ENCODE data around the gene SLC7A4. TPM values are rescaled to one million over a fixed set of nuclear protein-coding genes. Genes with fewer than 3 reads are reported as not detected.

SLC7A4 gene
- polyA plus RNA-seq, 1 donor from 2014 or later = not detected

DNA sequence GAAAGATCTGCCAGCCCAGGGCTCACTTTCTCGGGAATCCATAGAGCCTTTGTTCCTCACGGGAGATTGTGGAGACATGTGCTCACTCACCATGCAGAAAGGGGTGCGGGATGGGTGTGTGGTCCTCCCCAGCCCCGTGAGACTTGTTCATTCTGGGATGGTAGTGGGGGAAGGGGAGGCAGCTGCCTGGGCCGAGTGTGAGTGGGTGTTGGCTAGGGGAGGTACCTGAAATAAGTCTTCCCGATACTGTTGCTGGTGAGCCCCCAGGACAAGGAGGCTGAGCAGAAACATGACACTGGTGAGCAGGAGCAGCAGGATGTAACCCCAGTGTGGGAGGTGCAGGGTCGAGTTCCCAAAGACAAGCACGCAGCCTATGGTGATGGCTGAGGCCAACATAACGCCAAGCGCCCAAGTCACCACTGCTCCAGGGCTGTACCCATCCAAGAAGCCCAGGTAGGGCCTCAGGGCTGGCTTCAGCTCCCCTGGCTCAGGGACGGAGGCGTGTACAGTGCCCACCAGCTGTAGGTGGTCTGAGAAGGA lies 2.8 kb downstream of the SLC7A4 start:
- H4K20me1 ChIP-seq (ENCODE audit: insufficient read depth) = no peaks in the 10 kb centered on the region
- H3K27ac ChIP-seq (ENCODE audit: low read length) = no peak overlapping the region
- no peaks in the 10 kb centered on the region for H3K9me3 ChIP-seq (ENCODE audit: low read length)
- no peak overlapping the region for H2AFZ ChIP-seq (ENCODE audit: low read depth, low read length)
- H3K9ac ChIP-seq (ENCODE audit: low read length) = no peak overlapping the region
- H3K79me2 ChIP-seq (replicated peaks; ENCODE audit: insufficient read depth, low read length) = no peaks in the 10 kb centered on the region
- no peak overlapping the region for H3K4me2 ChIP-seq (ENCODE audit: low read length)
- TF ChIP-seq EP300 (conservative IDR thresholded peaks at IDR 0.05; ENCODE audit: poor library complexity, severe bottlenecking) = no peak
- TF ChIP-seq, protein P1, sequence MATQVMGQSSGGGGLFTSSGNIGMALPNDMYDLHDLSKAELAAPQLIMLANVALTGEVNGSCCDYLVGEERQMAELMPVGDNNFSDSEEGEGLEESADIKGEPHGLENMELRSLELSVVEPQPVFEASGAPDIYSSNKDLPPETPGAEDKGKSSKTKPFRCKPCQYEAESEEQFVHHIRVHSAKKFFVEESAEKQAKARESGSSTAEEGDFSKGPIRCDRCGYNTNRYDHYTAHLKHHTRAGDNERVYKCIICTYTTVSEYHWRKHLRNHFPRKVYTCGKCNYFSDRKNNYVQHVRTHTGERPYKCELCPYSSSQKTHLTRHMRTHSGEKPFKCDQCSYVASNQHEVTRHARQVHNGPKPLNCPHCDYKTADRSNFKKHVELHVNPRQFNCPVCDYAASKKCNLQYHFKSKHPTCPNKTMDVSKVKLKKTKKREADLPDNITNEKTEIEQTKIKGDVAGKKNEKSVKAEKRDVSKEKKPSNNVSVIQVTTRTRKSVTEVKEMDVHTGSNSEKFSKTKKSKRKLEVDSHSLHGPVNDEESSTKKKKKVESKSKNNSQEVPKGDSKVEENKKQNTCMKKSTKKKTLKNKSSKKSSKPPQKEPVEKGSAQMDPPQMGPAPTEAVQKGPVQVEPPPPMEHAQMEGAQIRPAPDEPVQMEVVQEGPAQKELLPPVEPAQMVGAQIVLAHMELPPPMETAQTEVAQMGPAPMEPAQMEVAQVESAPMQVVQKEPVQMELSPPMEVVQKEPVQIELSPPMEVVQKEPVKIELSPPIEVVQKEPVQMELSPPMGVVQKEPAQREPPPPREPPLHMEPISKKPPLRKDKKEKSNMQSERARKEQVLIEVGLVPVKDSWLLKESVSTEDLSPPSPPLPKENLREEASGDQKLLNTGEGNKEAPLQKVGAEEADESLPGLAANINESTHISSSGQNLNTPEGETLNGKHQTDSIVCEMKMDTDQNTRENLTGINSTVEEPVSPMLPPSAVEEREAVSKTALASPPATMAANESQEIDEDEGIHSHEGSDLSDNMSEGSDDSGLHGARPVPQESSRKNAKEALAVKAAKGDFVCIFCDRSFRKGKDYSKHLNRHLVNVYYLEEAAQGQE (IDR thresholded peaks at IDR 0.05; ENCODE audit: borderline replicate concordance) = no peak
- TF ChIP-seq, protein P2, sequence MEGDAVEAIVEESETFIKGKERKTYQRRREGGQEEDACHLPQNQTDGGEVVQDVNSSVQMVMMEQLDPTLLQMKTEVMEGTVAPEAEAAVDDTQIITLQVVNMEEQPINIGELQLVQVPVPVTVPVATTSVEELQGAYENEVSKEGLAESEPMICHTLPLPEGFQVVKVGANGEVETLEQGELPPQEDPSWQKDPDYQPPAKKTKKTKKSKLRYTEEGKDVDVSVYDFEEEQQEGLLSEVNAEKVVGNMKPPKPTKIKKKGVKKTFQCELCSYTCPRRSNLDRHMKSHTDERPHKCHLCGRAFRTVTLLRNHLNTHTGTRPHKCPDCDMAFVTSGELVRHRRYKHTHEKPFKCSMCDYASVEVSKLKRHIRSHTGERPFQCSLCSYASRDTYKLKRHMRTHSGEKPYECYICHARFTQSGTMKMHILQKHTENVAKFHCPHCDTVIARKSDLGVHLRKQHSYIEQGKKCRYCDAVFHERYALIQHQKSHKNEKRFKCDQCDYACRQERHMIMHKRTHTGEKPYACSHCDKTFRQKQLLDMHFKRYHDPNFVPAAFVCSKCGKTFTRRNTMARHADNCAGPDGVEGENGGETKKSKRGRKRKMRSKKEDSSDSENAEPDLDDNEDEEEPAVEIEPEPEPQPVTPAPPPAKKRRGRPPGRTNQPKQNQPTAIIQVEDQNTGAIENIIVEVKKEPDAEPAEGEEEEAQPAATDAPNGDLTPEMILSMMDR (IDR thresholded peaks at IDR 0.05; ENCODE audit: poor library complexity, severe bottlenecking) = no peak
- TF ChIP-seq POLR2AphosphoS5 (IDR thresholded peaks at IDR 0.05) = no peak
- no peak for TF ChIP-seq EZH2 (IDR thresholded peaks at IDR 0.05; ENCODE audit: borderline replicate concordance, insufficient read depth, low read length, poor library complexity, severe bottlenecking)
- no peak for TF ChIP-seq MXI1 (conservative IDR thresholded peaks at IDR 0.05; ENCODE audit: poor library complexity, severe bottlenecking)
- TF ChIP-seq TAF1 (IDR thresholded peaks at IDR 0.05; ENCODE audit: low read depth) = no peak
- no peak for TF ChIP-seq RAD21 (conservative IDR thresholded peaks at IDR 0.05)
- no peak for TF ChIP-seq SMC3 (conservative IDR thresholded peaks at IDR 0.05; ENCODE audit: poor library complexity)
- H3K36me3 ChIP-seq (ENCODE audit: insufficient read depth, low read length) = no peaks in the 10 kb centered on the region
- no peaks in the 10 kb centered on the region for H3K9me2 ChIP-seq (ENCODE audit: insufficient read depth, low read length)
- no peak overlapping the region for H3K4me3 ChIP-seq (ENCODE audit: low read length)
- no peaks in the 10 kb centered on the region for H3F3A ChIP-seq (ENCODE audit: insufficient read depth, low read length, poor library complexity, severe bottlenecking)
- H3K27me3 ChIP-seq (ENCODE audit: insufficient read depth, low read depth, low read length) = peaks cover 4% of the 10 kb centered on the region

DNA sequence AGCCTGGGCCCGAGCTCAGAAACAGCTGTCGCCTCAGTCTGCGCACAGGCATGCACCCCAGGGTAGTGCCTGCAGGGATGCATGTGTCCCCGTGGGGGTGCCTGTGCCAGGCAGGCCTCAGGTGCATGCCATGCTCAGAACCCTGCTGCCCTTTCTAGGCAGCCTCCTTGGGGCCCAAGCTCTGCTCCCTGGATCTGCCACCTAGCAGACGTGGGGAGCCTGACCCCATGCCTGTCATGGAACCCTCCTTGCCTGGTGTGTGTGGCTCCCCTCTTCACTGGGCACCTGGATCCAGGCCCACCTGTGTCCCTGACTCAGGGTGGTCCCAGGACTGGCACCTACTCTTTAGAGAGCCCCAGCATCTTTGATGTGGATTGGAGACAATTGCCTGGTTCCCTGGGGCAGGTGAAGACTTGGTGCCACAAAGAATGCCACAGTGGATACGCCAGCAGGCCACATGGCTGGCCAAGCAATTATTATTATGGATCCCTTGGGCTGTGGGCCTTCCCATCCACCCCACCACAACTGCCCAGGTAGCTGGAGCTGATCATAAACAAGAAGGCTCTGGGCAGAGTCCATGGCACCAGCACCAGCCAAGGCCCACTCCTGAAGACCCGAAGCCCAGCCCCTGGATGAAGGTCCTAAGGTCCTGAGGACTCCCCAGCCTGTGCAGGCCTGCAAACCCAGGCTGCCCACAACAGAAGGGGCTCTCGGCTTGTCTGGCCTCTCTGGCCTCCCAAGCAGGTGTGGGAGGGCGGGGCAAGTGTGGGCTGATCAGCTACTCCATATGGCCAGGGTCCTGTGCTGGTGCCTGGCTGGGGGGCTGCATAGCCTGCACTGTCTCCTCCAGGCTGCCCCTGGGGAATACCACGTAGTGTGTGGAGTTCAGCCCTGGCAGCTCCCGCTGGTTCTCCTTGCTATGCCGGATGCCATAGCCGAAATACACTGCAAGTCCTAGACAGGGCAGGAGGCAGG lies 3.8 kb downstream of the SLC7A4 start:
- no peak overlapping the region for H3K4me2 ChIP-seq (ENCODE audit: low read length)
- peaks cover 4% of the 10 kb centered on the region for H3K27me3 ChIP-seq (ENCODE audit: insufficient read depth, low read depth, low read length)
- H3K27ac ChIP-seq (ENCODE audit: low read length) = no peak overlapping the region
- no peaks in the 10 kb centered on the region for H3K9me2 ChIP-seq (ENCODE audit: insufficient read depth, low read length)
- H3K9ac ChIP-seq (ENCODE audit: low read length) = no peak overlapping the region
- no peak overlapping the region for H2AFZ ChIP-seq (ENCODE audit: low read depth, low read length)
- TF ChIP-seq RAD21 (conservative IDR thresholded peaks at IDR 0.05) (no peak), MXI1 (conservative IDR thresholded peaks at IDR 0.05; ENCODE audit: poor library complexity, severe bottlenecking) (no peak), EZH2 (IDR thresholded peaks at IDR 0.05; ENCODE audit: borderline replicate concordance, insufficient read depth, low read length, poor library complexity, severe bottlenecking) (no peak), TAF1 (IDR thresholded peaks at IDR 0.05; ENCODE audit: low read depth) (no peak), SMC3 (conservative IDR thresholded peaks at IDR 0.05; ENCODE audit: poor library complexity) (no peak)
- TF ChIP-seq, protein P2 (IDR thresholded peaks at IDR 0.05; ENCODE audit: poor library complexity, severe bottlenecking) = no peak
- H3K79me2 ChIP-seq (replicated peaks; ENCODE audit: insufficient read depth, low read length) = no peaks in the 10 kb centered on the region
- H3K36me3 ChIP-seq (ENCODE audit: insufficient read depth, low read length) = no peaks in the 10 kb centered on the region
- no peaks in the 10 kb centered on the region for H3F3A ChIP-seq (ENCODE audit: insufficient read depth, low read length, poor library complexity, severe bottlenecking)
- no peaks in the 10 kb centered on the region for H3K9me3 ChIP-seq (ENCODE audit: low read length)
- no peaks in the 10 kb centered on the region for H4K20me1 ChIP-seq (ENCODE audit: insufficient read depth)
- no peak overlapping the region for H3K4me3 ChIP-seq (ENCODE audit: low read length)
